SU-DHL-6 (cell line): ENCODE results near the gene MAU2.

Experiments
- H2AFZ ChIP-seq: fragments of 200-600 bp; sonication (generic); 2 replicates; pipeline ENCODE4 v1.6.1; 2014; ENCODE audit warnings: low read depth, mild to moderate bottlenecking, moderate library complexity, mixed read lengths, antibody characterized with exemption, low read length; ENCODE audit not compliant: severe bottlenecking
- H3F3A ChIP-seq: fragments of 200-600 bp; shearing (Covaris generic); 2 replicates; pipeline ENCODE4 v1.6.0; 2016; ENCODE audit warnings: antibody characterized with exemption, mild to moderate bottlenecking; ENCODE audit not compliant: insufficient read depth
- H3K27ac ChIP-seq: fragments of 200-600 bp; sonication (generic); 2 replicates; pipeline ENCODE4 v1.5.1; 2016; ENCODE audit warnings: low read depth, mild to moderate bottlenecking, low read length, moderate library complexity, mixed read lengths
- H3K27me3 ChIP-seq: fragments of 200-600 bp; sonication (generic), shearing (Covaris generic); 2 replicates; pipeline ENCODE4 v1.6.0; 2014; ENCODE audit warnings: mild to moderate bottlenecking, low read length
- H3K36me3 ChIP-seq: fragments of 200-600 bp; sonication (generic); 2 replicates; pipeline ENCODE4 v1.6.1; 2014; ENCODE audit warnings: mild to moderate bottlenecking, low read length, mixed read lengths
- H3K4me2 ChIP-seq: fragments of 300-600, 200-600 bp; shearing (Covaris generic), sonication (generic); 2 replicates; pipeline ENCODE4 v1.6.0; 2014; ENCODE audit warnings: low read length, low read depth, mild to moderate bottlenecking; ENCODE audit not compliant: poor library complexity, severe bottlenecking
- H3K4me3 ChIP-seq: fragments of 200-600 bp; sonication (generic); 2 replicates; pipeline ENCODE4 v1.5.1; 2014; ENCODE audit warnings: antibody characterized with exemption, low read length, mild to moderate bottlenecking, mixed read lengths; ENCODE audit not compliant: insufficient read depth, poor library complexity, severe bottlenecking
- H3K79me2 ChIP-seq: fragments of 200-600 bp; sonication (generic); 2 replicates; pipeline ENCODE4 v1.6.1; 2014; ENCODE audit warnings: mild to moderate bottlenecking, low read length, moderate library complexity; ENCODE audit not compliant: insufficient read depth
- H3K9ac ChIP-seq: fragments of 200-600 bp; sonication (generic); 2 replicates; pipeline ENCODE4 v1.7.0; 2014; ENCODE audit warnings: mild to moderate bottlenecking, low read length
- H3K9me2 ChIP-seq: fragments of 200-600 bp; sonication (generic); replicated peaks from 2 replicates; pipeline ENCODE4 v1.6.1; 2014; ENCODE audit warnings: low read length; ENCODE audit not compliant: insufficient read depth
- H3K9me3 ChIP-seq: fragments of 200-600 bp; sonication (generic); 2 replicates; pipeline ENCODE4 v1.6.1; 2014; ENCODE audit warnings: low read length, mixed read lengths; ENCODE audit not compliant: insufficient read depth
- H4K20me1 ChIP-seq: fragments of 200-600 bp; sonication (generic); 2 replicates; pipeline ENCODE4 v1.6.1; 2014; ENCODE audit warnings: low read depth, mild to moderate bottlenecking, antibody characterized with exemption, low read length, moderate library complexity, mixed read lengths
- EZH2phosphoT487 ChIP-seq: fragments of 200-600 bp; sonication (generic), shearing (Covaris generic); conservative IDR thresholded peaks from 2 replicates; pipeline ENCODE4 v1.6.1; 2018; ENCODE audit warnings: mild to moderate bottlenecking, antibody characterized with exemption, low read length, moderate library complexity, mixed read lengths
- TF ChIP-seq, protein P1 (sequence below): fragments of 200-600 bp; sonication (generic); IDR thresholded peaks from one replicate; pipeline ENCODE4 v1.5.1; 2017; ENCODE audit warnings: antibody characterized with exemption, mild to moderate bottlenecking, low read length, moderate library complexity; ENCODE audit not compliant: insufficient read depth, poor library complexity, severe bottlenecking

The MAU2 gene

DNA sequence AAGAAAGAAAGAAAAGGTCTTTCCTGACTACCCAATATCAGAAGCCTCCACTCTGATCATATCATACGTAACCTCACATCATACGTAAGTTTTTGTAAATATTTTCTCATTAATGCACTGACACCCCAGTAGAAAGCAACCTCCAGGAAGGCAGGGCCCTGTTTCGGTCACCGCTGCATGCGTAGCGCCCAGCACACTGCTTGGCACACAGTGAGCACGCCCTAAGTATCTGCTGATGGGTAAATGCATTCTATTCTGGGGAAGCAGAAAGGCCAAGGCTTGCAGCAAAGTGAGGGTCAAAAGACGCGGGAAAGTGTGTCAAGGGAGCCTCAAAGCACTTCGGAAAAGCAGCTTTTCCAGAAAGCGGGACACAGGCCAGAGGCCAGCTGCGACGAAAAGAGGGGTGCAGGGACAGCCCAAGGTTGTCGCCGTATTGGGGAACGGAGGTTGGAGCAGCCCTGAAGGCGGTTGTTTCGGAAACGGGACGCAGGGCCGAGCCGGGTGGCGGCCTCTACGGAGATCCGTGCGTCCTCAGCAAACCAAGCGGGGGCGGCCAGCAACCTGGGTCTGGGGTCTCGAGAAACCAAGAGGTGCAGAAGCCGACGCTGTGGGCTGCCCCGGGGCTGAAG lies 783 bp upstream of the MAU2 start:
- TF ChIP-seq, protein P1, sequence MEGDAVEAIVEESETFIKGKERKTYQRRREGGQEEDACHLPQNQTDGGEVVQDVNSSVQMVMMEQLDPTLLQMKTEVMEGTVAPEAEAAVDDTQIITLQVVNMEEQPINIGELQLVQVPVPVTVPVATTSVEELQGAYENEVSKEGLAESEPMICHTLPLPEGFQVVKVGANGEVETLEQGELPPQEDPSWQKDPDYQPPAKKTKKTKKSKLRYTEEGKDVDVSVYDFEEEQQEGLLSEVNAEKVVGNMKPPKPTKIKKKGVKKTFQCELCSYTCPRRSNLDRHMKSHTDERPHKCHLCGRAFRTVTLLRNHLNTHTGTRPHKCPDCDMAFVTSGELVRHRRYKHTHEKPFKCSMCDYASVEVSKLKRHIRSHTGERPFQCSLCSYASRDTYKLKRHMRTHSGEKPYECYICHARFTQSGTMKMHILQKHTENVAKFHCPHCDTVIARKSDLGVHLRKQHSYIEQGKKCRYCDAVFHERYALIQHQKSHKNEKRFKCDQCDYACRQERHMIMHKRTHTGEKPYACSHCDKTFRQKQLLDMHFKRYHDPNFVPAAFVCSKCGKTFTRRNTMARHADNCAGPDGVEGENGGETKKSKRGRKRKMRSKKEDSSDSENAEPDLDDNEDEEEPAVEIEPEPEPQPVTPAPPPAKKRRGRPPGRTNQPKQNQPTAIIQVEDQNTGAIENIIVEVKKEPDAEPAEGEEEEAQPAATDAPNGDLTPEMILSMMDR = no peak
- no peak for TF ChIP-seq EZH2phosphoT487
- peaks cover 60% of the 10 kb centered on the region for H3K79me2 ChIP-seq
- no peaks in the 10 kb centered on the region for H3K27me3 ChIP-seq
- no peaks in the 10 kb centered on the region for H4K20me1 ChIP-seq
- H2AFZ ChIP-seq = peak overlapping the region; percentile 83
- H3K9ac ChIP-seq = peak overlapping the region; percentile 95
- peak overlapping the region; percentile 63 for H3K4me3 ChIP-seq
- H3K9me3 ChIP-seq = no peaks in the 10 kb centered on the region
- no peaks in the 10 kb centered on the region for H3F3A ChIP-seq
- H3K36me3 ChIP-seq = no peaks in the 10 kb centered on the region; the same call in 1 of the 2 replicates
- no peaks in the 10 kb centered on the region for H3K9me2 ChIP-seq
- H3K4me2 ChIP-seq = peak overlapping the region; percentile 69
- H3K27ac ChIP-seq = peak overlapping the region; percentile 77

DNA sequence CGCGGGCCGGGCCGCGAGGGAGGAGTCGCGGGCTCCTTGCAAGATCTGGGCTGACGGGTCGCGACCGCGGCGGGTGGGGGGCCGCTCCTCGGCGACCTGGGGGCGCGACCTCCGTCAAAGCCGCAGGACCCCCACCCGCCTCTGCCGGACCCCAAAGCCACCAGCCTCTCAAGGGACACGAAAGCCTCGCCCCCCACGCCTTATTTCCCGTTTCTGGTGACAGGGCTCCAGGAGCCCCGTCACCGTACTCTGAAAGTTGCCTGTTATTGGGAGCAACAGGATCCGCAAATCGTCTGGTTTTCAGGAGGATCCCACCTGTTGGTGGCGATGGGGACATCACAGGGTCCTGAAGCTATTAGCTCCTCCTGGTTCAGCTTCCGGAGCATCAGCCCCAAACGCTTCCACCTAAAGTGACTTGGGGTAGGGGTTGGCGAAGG lies 530 bp downstream of the MAU2 start:
- Histone ChIP-seq H4K20me1 (no peaks in the 10 kb centered on the region), H3K79me2 (peaks cover 70% of the 10 kb centered on the region)
- TF ChIP-seq, protein P1 = no peak
- no peak for TF ChIP-seq EZH2phosphoT487

DNA sequence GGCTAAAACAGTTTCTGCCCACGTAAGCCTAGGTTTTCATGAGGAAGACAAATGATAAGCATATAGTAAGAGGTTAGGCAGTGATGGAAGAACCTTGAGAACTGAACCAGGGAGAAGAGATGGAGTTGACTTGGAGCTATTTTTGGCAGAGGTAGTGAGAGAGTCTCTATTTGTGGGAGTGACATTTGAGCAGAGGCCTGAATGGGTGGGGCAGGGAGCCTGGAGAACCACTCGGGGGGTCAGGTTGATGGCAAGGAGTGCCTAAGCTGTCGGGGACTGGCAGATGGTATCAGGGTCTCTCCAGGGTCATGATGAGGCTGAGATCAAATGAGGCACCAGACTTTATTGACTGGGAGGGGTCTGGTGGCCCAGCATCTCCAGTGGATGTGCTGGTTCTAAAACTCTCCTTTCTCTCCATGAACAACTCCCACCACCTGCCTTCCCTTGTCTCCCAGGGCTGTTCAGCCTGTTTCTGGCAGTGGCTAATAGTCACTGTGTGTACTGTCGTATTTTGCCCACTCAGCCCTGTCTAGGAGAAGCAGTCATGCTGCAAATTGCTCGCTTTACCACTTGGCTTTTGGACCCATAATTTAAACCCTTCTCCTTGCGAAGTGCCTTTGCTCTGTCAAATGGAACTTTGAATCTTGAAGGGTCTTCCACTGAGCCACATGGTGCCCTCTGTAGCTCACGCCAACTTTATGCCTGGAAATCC lies 3.6 kb downstream of the MAU2 start:
- Histone ChIP-seq H3K4me2 (no peak overlapping the region), H3K27me3 (no peaks in the 10 kb centered on the region), H3F3A (no peaks in the 10 kb centered on the region), H3K9ac (no peak overlapping the region), H2AFZ (no peak overlapping the region), H3K79me2 (peaks cover 76% of the 10 kb centered on the region), H4K20me1 (no peaks in the 10 kb centered on the region), H3K9me2 (no peaks in the 10 kb centered on the region), H3K27ac (no peak overlapping the region), H3K36me3 (peaks cover 7% of the 10 kb centered on the region; the same call in 1 of the 2 replicates), H3K4me3 (no peak overlapping the region), H3K9me3 (no peaks in the 10 kb centered on the region)
- no peak for TF ChIP-seq EZH2phosphoT487
- TF ChIP-seq, protein P1 = no peak

More for the DNA sequence above, 530 bp downstream of the MAU2 start:
- Histone ChIP-seq H3K36me3 (peaks cover 7% of the 10 kb centered on the region; the same call in 1 of the 2 replicates), H2AFZ (peak overlapping the region; percentile 83), H3K27me3 (no peaks in the 10 kb centered on the region), H3K9ac (peak overlapping the region; percentile 95), H3F3A (no peaks in the 10 kb centered on the region), H3K9me3 (no peaks in the 10 kb centered on the region), H3K4me3 (peak overlapping the region; percentile 63), H3K9me2 (no peaks in the 10 kb centered on the region), H3K4me2 (peak overlapping the region; percentile 69), H3K27ac (peak overlapping the region; percentile 77)
